K562 (cell line): Measurements from ENCODE around the gene NUP188. TPM values are rescaled to one million over a fixed set of nuclear protein-coding genes. Genes with fewer than 3 reads are reported as not detected.

ENCODE experiments used
- ATAC-seq: fragments of 200-7000 bp; cut with Tn5 transposase; 3 replicates; pipeline ENCODE4 v1.9.1; 2020; ENCODE audit warnings: moderate library complexity
- BruUV-seq: library from RNA; stranded (reverse); fragments of 400-500 nt; replicated peaks from 2 replicates; lab custom pipeline; 2021; lab: Mats Ljungman, UMichigan
- CTCF ChIA-PET: fragments of 300-600 bp; formaldehyde crosslinking; extraction: SDS; loops from one replicate; lab custom pipeline; 2021; ENCODE audit warnings: low intra/inter-chr PET ratio; lab: Yijun Ruan, JAX
- POLR2A ChIA-PET: fragments of 300-600, 350-650 bp; sonication (Branson Sonifier 250); formaldehyde crosslinking; extraction: SDS; loops from one replicate; lab custom pipeline; 2021; ENCODE audit warnings: antibody characterized with exemption, inconsistent platforms; lab: Yijun Ruan, JAX
- DNase-seq, 4 experiments: peaks; one replicate each; pipeline versions ENCODE4 v3.0.0 to v3.0.0-alpha.2; 2011 to 2018; ENCODE audit warnings: low spot score in 3 of 4, mixed read lengths in 3 of 4; ENCODE audit errors: extremely low read depth in 1 of 4
- FAIRE-seq: peaks from 2 replicates; lab custom pipeline; 2011; peaks lifted over from hg19 to GRCh38; lab: Jason Lieb, UNC
- H2AFZ ChIP-seq: 2 replicates; pipeline ENCODE4 v1.6.0; 2011; ENCODE audit warnings: low read depth, low read length, control low read depth, inconsistent platforms
- H3K27ac ChIP-seq: fragments of 200-600 bp; 3 replicates; pipeline ENCODE4 v1.8.0; 2011; ENCODE audit warnings: low read depth, mild to moderate bottlenecking, control low read depth, inconsistent platforms, low read length, moderate library complexity, mixed read lengths; ENCODE audit errors: extremely low read depth
- H3K27me3 ChIP-seq, 2 experiments: fragments of 300-600 bp in 1 of 2; 2 replicates in 1 of 2; 3 replicates in 1 of 2; pipeline versions ENCODE4 v1.6.0 to v1.8.0; 2011; ENCODE audit warnings: inconsistent platforms in 2 of 2, low read length in 2 of 2, mild to moderate bottlenecking in 1 of 2, mixed read lengths in 1 of 2, moderate library complexity in 1 of 2; ENCODE audit not compliant: control insufficient read depth in 2 of 2, insufficient read depth in 2 of 2
- H3K36me3 ChIP-seq: fragments of 300-600 bp; 3 replicates; pipeline ENCODE4 v1.8.0; 2011; ENCODE audit warnings: mild to moderate bottlenecking, low read length, inconsistent platforms; ENCODE audit not compliant: control insufficient read depth, insufficient read depth
- H3K4me1 ChIP-seq, 2 experiments: fragments of 200-600 bp in 1 of 2; replicated peaks in 1 of 2; 2 replicates in 1 of 2; 3 replicates in 1 of 2; pipeline versions ENCODE4 v1.5.1 to v1.8.0; 2011; ENCODE audit warnings: inconsistent platforms in 2 of 2, low read length in 2 of 2, mild to moderate bottlenecking in 1 of 2, mixed read lengths in 1 of 2, moderate library complexity in 1 of 2; ENCODE audit not compliant: control insufficient read depth in 2 of 2, insufficient read depth in 2 of 2
- H3K4me2 ChIP-seq: 2 replicates; pipeline ENCODE4 v1.6.1; 2011; ENCODE audit warnings: low read length, control low read depth, inconsistent platforms, mixed read lengths; ENCODE audit not compliant: insufficient read depth
- H3K4me3 ChIP-seq: fragments of 200-600 bp; sonication (generic), shearing (Covaris generic); 2 replicates; pipeline ENCODE4 v1.5.1; 2016; ENCODE audit warnings: control low read depth, inconsistent platforms
- H3K79me2 ChIP-seq: fragments of 200-600 bp; 3 replicates; pipeline ENCODE4 v1.8.0; 2011; ENCODE audit warnings: low read length, inconsistent platforms; ENCODE audit not compliant: control insufficient read depth, insufficient read depth
- H3K9ac ChIP-seq, 2 experiments: 2 replicates each; pipeline versions ENCODE4 v1.6.0 to v1.6.1; 2011; ENCODE audit warnings: low read depth in 2 of 2, low read length in 2 of 2, control low read depth in 1 of 2, inconsistent platforms in 1 of 2, mild to moderate bottlenecking in 1 of 2, mixed read lengths in 1 of 2; ENCODE audit not compliant: insufficient read depth in 1 of 2
- H3K9me1 ChIP-seq: one replicate; pipeline ENCODE4 v1.6.0; 2011; ENCODE audit warnings: inconsistent platforms, mild to moderate bottlenecking, low read length, moderate library complexity; ENCODE audit not compliant: control insufficient read depth, insufficient read depth
- H3K9me3 ChIP-seq: replicated peaks from 2 replicates; pipeline ENCODE4 v1.5.1; 2011; ENCODE audit warnings: low read depth, low read length, inconsistent platforms; ENCODE audit not compliant: control insufficient read depth, insufficient read depth
- H4K20me1 ChIP-seq: replicated peaks from 2 replicates; pipeline ENCODE4 v1.6.1; 2011; ENCODE audit warnings: low read length, inconsistent platforms, mixed read lengths; ENCODE audit not compliant: control insufficient read depth, insufficient read depth
- BCL6 ChIP-seq: fragments of 250-450 bp; sonication (Bioruptor Pico); IDR thresholded peaks from 2 replicates; pipeline ENCODE4 v1.4.0; 2020
- CEBPB ChIP-seq: fragments of 450-650 bp; IDR thresholded peaks from 2 replicates; pipeline ENCODE4 v1.6.1; 2016; ENCODE audit warnings: missing genetic modification characterization, missing compliant biosample characterization
- KLF13 ChIP-seq: fragments of 450-650 bp; IDR thresholded peaks from 2 replicates; pipeline ENCODE4 v1.6.1; 2016; ENCODE audit warnings: missing genetic modification characterization, low read depth, mild to moderate bottlenecking, missing compliant biosample characterization, moderate library complexity, borderline replicate concordance
- MLLT1 ChIP-seq, 2 experiments: fragments of 450-650 bp; IDR thresholded peaks; 2 replicates each; pipeline ENCODE4 v1.6.1; 2016
- SMARCB1 ChIP-seq: IDR thresholded peaks from 2 replicates; pipeline ENCODE4 v1.6.1; 2011; ENCODE audit warnings: improper control_type of control experiment, low read depth; ENCODE audit not compliant: insufficient read length
- ZBTB7A ChIP-seq: IDR thresholded peaks from 2 replicates; pipeline ENCODE4 v1.6.1; 2011; ENCODE audit warnings: low read depth, mild to moderate bottlenecking, low read length, moderate library complexity, borderline replicate concordance; ENCODE audit not compliant: control insufficient read depth
- ZNF668 ChIP-seq: fragments of 250-450 bp; sonication (Bioruptor Pico); IDR thresholded peaks from 2 replicates; pipeline ENCODE4 v1.8.0; 2022; ENCODE audit warnings: mild to moderate bottlenecking, inconsistent platforms
- WGBS: fragments of 100-300 bp; shearing (Covaris generic); methylation state at CpG from one replicate; pipeline ENCODE4 v1.1.6; 2016; ENCODE audit warnings: low coverage, mixed read lengths; ENCODE audit not compliant: insufficient coverage; ENCODE audit errors: missing lambda C conversion rate; 5-methylcytosine and 5-hydroxymethylcytosine counted together
- in situ Hi-C: fragments of 300-500 bp; cut with MboI; formaldehyde crosslinking; loops from 4 replicates; pipeline ENCODE4 v1.15.0; 2018; ENCODE audit warnings: inconsistent platforms, mixed read lengths
- intact Hi-C: fragments of 100-400 bp; cut with micrococcal nuclease; formaldehyde crosslinking; loops from 2 replicates; pipeline ENCODE4 v1.14.2; 2022
- polyA plus RNA-seq, 8 experiments: library from polyadenylated mRNA; depleted of rRNA in 4 of 8; stranded (reverse) in 5 of 8; unstranded in 3 of 8; fragments of >200 nt; fragmentation: Nextera tagmentation in 2 of 8; fragmentation: Illumina TruSeq in 1 of 8; extraction: Ambion mirVana in 2 of 8; extraction: Trizol in 1 of 8; gene quantifications; 2 replicates each; pipeline versions ENCODE4 v1.2.1 to v1.2.3, GENCODE V29; 2011 to 2014; ENCODE audit warnings: inconsistent platforms in 1 of 8, missing spikeins in 1 of 8
- total RNA-seq, 7 experiments: library from RNA; depleted of rRNA in 6 of 7; stranded (reverse); fragments of >200 nt in 6 of 7; fragmentation: Illumina TruSeq in 2 of 7; extraction: Trizol in 2 of 7; gene quantifications; 2 replicates each; pipeline versions ENCODE4 v1.2.1 to v1.2.3, GENCODE V29; 2011 to 2021; ENCODE audit warnings: low replicate concordance in 1 of 7

NUP188 gene
- total and polyA plus RNA-seq, 9 of the 15 experiments (the other 6 are each of a cell fraction or from before 2014, with no cell fraction given): 11.7 to 135 (median 70.6) TPM

- no peak for ATAC-seq
- DNase-seq: no peak
- Histone ChIP-seq H3K9me1 (no peaks in the 10 kb centered on the region), H3K27me3 (no peaks in the 10 kb centered on the region), H3K9me3 (no peaks in the 10 kb centered on the region), H3K4me3 (no peak overlapping the region), H3K4me2 (no peak overlapping the region), H2AFZ (no peak overlapping the region), H3K36me3 (no peaks in the 10 kb centered on the region), H3K9ac (no peak overlapping the region), H3K79me2 (peaks cover 16% of the 10 kb centered on the region), H3K4me1 (peaks cover 40 to 67% of the 10 kb centered on the region in 2 experiments), H4K20me1 (no peaks in the 10 kb centered on the region), H3K27ac (no peak overlapping the region)
- 71% methylated on average over 4 of the region's 4 CpGs for WGBS
- POLR2A ChIA-PET: no interaction called here
- TF ChIP-seq KLF13 (no peak), ZNF668 (CRISPR knock-in tag) (no peak), MLLT1 (IDR thresholded peaks at IDR 0.05) (no peak), CEBPB (no peak), SMARCB1 (no peak), ZBTB7A (no peak), BCL6 (CRISPR knock-in tag) (no peak)
- intact Hi-C loops: no loop called here
- CTCF ChIA-PET: no interaction called here
- FAIRE-seq: no peak
- in situ Hi-C loops: no loop called here
- BruUV-seq: no TSS peak
These were observed 84.0 kb downstream of the NUP188 start for GRCh38 chr9:129031514-129031913.
